Measurements from ENCODE around the gene PNMA8C.

DNA sequence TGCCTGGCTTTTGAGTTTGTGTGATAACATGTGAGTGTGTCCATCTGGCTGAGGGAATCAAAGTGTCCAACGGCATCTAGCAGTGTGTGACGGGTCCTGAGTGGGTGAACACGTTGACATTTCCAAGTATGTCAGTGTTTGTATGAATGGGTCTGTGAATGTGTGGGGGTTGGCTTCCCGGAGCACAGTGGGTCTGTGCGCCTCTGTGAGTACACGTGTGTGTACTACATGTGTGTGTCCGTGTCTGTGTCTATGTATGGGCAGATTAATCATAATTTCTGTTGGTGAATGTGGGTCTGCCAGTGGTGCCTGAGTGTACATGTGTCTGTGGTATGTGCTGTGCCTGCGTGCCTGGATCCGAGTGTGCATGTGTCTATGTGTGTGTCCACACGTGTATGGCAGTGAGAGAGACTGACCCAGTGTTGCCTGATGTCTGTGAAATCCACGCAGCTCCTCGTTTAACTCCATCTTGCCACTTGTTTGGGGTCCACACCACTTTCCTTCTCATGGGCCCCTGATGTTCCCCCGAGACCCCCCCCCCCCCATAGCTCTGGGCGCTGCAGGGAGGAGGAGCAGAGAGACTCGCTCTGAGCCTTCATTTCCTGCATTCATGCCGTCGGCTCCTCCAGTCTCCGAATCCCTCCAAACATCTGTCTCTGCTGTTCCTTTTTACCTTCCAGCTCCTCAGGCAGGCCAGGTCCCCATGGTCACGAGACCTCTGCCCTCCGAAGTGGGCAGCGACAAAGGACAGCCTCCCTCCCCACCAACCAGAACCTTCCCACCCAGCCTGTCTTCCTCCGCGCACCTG lies 20.7 kb downstream of the PNMA8C start:
- TF ChIP-seq, protein P1, sequence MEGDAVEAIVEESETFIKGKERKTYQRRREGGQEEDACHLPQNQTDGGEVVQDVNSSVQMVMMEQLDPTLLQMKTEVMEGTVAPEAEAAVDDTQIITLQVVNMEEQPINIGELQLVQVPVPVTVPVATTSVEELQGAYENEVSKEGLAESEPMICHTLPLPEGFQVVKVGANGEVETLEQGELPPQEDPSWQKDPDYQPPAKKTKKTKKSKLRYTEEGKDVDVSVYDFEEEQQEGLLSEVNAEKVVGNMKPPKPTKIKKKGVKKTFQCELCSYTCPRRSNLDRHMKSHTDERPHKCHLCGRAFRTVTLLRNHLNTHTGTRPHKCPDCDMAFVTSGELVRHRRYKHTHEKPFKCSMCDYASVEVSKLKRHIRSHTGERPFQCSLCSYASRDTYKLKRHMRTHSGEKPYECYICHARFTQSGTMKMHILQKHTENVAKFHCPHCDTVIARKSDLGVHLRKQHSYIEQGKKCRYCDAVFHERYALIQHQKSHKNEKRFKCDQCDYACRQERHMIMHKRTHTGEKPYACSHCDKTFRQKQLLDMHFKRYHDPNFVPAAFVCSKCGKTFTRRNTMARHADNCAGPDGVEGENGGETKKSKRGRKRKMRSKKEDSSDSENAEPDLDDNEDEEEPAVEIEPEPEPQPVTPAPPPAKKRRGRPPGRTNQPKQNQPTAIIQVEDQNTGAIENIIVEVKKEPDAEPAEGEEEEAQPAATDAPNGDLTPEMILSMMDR (conservative IDR thresholded peaks at IDR 0.05), result no peak
- no peak for TF ChIP-seq ZFX (IDR thresholded peaks at IDR 0.05)
